Urinary bladder (tissue), 4 donors: ENCODE results near the gene LPCAT1. TPM values are rescaled to one million over a fixed set of nuclear protein-coding genes. Genes with fewer than 3 reads are reported as not detected.
"Not testable (repeated sequence)": the region's sequence is repeated elsewhere in the genome, so short reads cannot be mapped to it uniquely, and the experiment has no call there.

Source experiments
- DNase-seq: peaks from one replicate; pipeline ENCODE4 v3.0.0-alpha.2; 2015; ENCODE audit errors: extremely low spot score
- H3K27ac ChIP-seq: one replicate; pipeline ENCODE4 v1.5.1; 2013; ENCODE audit warnings: low read depth, mild to moderate bottlenecking, moderate library complexity
- H3K36me3 ChIP-seq: one replicate; pipeline ENCODE4 v1.6.1; 2013; ENCODE audit warnings: mild to moderate bottlenecking, moderate library complexity; ENCODE audit not compliant: insufficient read depth
- H3K4me1 ChIP-seq: one replicate; pipeline ENCODE4 v1.6.1; 2013; ENCODE audit warnings: mild to moderate bottlenecking, moderate library complexity; ENCODE audit not compliant: insufficient read depth
- H3K4me3 ChIP-seq: one replicate; pipeline ENCODE4 v1.5.1; 2013; ENCODE audit warnings: low read depth, low read length
- WGBS: extraction: QIAGEN DNeasy Blood & Tissue Kit; methylation state at CpG from one replicate; pipeline ENCODE4 v1.1.7; 2013; 5-methylcytosine and 5-hydroxymethylcytosine counted together
- polyA plus RNA-seq: library from polyadenylated mRNA; stranded (reverse); fragments of 200-250 nt; gene quantifications from one replicate; pipeline ENCODE4 v1.2.3, GENCODE V29; 2013
- total RNA-seq: library from RNA; depleted of rRNA; stranded (reverse); fragments of >200 nt; gene quantifications from one replicate; pipeline ENCODE4 v1.2.3, GENCODE V29; 2014
- donor health status: healthy with polysubstance abuse.
- donor health status: healthy.

The LPCAT1 gene
- total and polyA plus RNA-seq, 2 donors, result 31.4 to 32.9 TPM

DNA sequence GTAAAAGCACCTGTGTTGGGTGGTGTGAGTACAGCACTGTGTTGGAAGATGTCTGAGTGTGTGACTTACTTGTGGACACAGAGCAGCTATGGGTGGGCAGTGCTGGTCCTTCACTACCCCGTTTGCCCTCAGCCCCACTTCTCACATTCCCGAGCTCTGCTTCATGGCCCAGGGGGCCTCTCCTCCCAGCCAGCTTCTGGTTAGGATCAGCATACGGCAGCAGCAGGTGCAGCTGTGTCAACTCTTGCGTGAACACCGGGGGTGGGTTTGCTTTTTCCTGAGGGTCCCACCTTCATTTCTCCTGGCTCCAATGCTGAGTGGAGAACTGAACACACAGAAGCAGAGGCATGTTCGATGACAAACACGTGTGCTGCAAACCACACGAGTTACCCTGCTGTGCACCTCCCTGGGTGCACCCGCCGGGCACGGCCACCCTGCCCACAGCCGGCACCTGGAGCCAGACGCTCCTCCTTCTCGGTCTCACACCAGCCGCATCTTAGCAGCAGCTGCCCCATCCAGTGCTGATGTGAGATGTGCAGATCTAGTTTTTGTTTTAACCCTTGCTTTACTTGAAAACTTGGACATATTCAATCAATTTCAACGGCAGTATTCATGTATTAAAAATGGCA, 63.6 kb downstream of the LPCAT1 start:
- H3K4me1 ChIP-seq, result no peaks in the 10 kb centered on the region
- no peaks in the 10 kb centered on the region for H3K36me3 ChIP-seq
- WGBS, result 72% methylated on average over 16 of the region's 16 CpGs
- no peak overlapping the region for H3K4me3 ChIP-seq
- no peak for DNase-seq
- H3K27ac ChIP-seq, result no peak overlapping the region

DNA sequence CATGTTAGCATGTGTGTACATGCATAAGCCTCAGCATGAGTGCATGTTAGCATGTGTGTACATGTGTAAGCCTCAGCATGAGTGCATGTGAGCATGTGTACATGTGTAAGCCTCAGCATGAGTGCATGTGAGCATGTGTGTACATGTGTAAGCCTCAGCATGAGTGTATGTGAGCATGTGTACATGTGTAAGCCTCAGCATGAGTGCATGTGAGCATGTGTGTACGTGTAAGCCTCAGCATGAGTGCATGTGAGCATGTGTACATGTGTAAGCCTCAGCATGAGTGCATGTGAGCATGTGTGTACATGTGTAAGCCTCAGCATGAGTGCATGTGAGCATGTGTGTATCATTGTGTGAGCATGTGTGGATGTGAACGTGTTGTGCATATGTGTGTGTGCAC, 64.3 kb downstream of the LPCAT1 start:
- not testable (repeated sequence) for H3K27ac ChIP-seq, H3K4me3 ChIP-seq, DNase-seq, H3K4me1 ChIP-seq, H3K36me3 ChIP-seq
- 84% methylated on average over 2 of the region's 2 CpGs for WGBS

DNA sequence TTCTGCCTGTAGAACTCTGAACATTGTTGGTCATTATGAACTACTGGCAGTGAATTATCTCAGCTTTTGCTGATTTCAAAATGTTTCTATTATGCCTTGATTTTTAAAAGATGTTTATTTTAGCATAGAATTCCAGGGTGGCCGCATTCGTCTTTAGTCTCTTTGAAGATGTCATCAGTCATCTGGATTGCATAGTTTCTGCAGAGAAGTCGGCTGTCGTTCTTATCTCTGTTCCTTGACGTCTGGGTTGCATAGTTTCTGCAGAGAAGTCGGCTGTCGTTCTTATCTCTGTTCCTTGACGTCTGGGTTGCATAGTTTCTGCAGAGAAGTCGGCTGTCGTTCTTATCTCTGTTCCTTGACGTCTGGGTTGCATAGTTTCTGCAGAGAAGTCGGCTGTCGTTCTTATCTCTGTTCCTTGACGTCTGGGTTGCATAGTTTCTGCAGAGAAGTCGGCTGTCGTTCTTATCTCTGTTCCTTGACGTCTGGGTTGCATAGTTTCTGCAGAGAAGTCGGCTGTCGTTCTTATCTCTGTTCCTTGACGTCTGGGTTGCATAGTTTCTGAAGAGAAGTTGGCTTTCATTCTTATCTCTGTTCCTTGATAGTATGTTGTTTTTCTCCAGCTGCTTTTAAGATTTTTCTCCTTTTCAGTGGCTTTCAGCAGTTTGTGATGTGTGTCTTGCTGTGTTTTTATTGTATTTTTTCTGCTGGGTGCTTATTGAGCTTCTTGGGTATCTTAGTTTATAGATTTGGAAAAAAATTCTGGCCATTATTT, 67.5 kb downstream of the LPCAT1 start:
- DNase-seq, H3K36me3 ChIP-seq, H3K4me1 ChIP-seq, H3K4me3 ChIP-seq, H3K27ac ChIP-seq: not testable (repeated sequence)
- WGBS, result 81% methylated on average over 10 of the region's 20 CpGs

DNA sequence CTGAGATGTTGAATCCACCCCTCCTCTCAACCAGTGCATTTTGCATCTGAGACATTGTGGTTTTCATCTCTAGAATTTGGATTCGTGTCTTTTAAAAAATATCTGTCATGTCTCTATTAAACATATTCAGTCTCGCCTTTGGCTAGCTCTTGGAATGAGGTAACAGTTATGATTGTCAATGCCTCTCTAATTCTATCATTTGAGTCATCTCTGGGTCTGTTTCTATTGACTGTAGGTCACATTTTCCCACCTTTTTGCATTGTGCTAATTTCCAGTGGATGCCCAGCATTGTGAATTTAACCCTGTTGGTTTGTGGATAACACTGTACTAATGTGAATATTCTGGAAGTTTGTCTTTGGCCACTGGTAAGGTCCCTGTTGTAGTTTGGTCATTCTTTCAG, 70.1 kb downstream of the LPCAT1 start:
- no peaks in the 10 kb centered on the region for H3K4me1 ChIP-seq
- H3K27ac ChIP-seq, result no peak overlapping the region
- 72% methylated on average over 2 of the region's 2 CpGs for WGBS
- H3K4me3 ChIP-seq, result no peak overlapping the region
- H3K36me3 ChIP-seq, result no peaks in the 10 kb centered on the region
- DNase-seq, result no peak

DNA sequence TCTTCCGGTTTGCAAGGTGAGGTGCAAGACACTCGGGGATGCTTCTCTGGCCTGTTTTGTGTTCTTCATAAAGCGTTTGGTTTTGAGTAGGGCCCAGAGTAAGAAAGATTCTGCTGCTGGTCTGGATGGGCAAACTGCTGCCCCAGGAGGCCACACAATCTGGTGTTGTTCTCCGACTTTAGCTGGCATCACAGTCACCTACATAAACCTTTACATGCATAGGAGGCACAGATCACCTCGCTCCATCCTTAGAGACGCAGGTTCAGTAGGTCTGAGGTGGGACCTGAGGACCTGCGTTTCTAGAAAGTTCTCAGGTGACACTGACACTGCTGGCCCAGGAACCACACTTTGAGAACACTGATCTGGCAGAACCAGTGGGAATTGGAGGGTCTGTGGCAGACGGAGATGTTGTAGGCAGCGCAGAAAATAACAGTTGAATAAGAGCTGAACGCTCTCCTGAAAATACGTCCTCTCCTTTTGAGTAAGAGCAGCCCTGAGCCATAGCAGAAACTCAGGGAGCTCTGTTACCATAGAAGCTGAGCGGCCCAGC, 74.6 kb downstream of the LPCAT1 start:
- DNase-seq, result no peak

DNA sequence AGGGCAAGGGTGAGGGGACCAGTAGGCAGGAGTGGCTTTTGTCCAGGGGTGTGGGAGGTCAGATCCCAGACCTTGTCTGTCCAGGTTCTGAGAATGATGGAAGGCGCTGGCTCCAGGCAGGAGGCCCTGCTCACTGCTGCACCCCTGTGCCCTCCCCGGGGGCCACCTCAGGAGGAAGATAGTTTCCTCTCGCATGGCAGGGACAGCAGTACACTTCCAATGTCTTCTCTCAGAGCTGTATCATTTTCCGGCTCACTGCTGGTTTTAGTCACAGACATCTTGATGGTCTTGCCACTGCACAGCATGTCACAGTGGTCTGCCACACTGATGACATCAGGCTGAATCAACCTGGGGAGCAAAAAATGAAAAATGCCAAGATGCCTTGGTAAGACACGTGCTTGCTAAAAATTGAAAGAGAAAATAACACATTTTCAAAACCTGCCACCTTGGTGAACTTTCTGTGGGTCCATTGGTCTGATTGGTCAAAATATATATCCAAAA, 75.2 kb downstream of the LPCAT1 start:
- no peak overlapping the region for H3K4me3 ChIP-seq

More for the DNA sequence above, 74.6 kb downstream of the LPCAT1 start:
- Histone ChIP-seq H3K27ac (no peak overlapping the region), H3K4me3 (no peak overlapping the region), H3K4me1 (no peaks in the 10 kb centered on the region), H3K36me3 (no peaks in the 10 kb centered on the region)
- 89% methylated on average over 12 of the region's 12 CpGs for whole genome bisulfite sequencing

DNA sequence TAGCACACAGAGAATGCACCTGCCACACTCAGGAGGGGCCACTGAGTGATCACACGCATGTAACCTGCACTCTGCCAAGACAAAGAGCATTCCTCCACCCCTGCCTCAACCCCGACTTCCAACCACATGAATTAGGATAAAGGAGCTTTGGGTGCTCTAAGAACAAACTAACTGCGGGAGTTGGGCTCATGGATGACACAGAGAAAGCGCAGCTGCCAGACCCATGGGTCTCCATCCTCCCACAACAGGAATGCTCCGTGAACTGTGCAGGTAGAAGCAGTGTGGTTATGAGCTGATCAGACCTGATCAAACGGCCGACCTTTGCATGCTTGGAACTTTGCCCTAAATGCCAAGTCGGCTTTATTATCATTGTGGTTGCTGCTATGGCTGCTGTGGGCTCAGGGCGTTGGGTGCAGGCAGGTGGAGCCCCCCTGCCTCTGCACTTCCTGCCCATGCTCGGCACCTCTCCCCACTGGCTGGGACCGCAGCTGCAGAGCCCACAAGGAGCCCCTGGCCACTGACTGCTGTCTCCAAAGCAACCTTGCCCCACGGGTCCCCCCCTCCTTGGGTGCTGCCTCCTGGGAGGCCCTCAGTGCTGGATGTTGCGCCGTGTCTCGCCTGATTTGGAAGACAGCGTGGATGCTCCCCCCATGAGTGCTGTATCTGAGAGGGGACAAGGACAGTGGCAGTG, 75.9 kb downstream of the LPCAT1 start:
- 54% methylated on average over 16 of the region's 16 CpGs for WGBS
- Histone ChIP-seq H3K36me3 (no peaks in the 10 kb centered on the region), H3K4me1 (no peaks in the 10 kb centered on the region), H3K4me3 (no peak overlapping the region), H3K27ac (no peak overlapping the region)
- DNase-seq, result no peak

More for the DNA sequence above, 75.2 kb downstream of the LPCAT1 start:
- Histone ChIP-seq H3K36me3 (no peaks in the 10 kb centered on the region), H3K27ac (no peak overlapping the region), H3K4me1 (no peaks in the 10 kb centered on the region)
- WGBS, result 74% methylated on average over 5 of the region's 5 CpGs
- no peak for DNase-seq

DNA sequence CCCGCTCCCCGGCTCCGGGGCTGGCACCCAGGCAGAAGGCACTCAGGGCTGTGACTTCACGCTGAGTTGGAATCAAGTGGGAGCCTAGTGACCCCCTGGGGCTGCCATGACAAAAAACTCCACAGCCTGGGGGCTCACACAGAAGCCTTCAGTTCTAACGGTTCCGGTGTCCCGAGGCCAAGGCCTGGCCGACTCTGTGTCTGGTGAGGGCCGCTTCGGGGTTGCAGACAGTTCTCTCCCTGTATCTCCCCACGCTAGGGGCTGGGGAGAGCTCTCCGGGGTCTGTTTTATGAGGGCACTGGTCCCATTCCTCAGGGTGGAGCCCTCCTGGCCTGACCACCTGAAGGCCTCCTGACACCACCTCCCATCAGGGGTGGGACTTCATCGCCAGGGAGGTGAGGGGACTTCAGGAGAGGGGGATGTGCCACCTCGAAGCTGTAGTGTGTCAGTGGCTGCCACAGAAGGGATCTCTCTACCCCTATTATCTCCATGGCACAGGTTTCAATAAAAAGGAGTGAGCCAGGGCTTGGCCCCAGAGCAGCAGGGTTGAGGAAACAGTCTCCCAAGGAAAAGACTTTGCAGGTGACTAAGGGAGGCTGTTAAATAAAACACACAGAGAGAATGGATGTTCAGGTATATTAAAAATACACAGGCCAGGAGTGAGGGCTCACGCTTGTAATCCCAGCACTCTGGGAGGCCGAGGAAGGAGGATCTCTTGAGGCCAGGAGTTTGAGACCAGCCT, 77.0 kb downstream of the LPCAT1 start:
- Histone ChIP-seq H3K4me3 (no peak overlapping the region), H3K36me3 (no peaks in the 10 kb centered on the region), H3K27ac (no peak overlapping the region), H3K4me1 (no peaks in the 10 kb centered on the region)
- WGBS, result 37% methylated on average over 16 of the region's 16 CpGs
- no peak for DNase-seq

DNA sequence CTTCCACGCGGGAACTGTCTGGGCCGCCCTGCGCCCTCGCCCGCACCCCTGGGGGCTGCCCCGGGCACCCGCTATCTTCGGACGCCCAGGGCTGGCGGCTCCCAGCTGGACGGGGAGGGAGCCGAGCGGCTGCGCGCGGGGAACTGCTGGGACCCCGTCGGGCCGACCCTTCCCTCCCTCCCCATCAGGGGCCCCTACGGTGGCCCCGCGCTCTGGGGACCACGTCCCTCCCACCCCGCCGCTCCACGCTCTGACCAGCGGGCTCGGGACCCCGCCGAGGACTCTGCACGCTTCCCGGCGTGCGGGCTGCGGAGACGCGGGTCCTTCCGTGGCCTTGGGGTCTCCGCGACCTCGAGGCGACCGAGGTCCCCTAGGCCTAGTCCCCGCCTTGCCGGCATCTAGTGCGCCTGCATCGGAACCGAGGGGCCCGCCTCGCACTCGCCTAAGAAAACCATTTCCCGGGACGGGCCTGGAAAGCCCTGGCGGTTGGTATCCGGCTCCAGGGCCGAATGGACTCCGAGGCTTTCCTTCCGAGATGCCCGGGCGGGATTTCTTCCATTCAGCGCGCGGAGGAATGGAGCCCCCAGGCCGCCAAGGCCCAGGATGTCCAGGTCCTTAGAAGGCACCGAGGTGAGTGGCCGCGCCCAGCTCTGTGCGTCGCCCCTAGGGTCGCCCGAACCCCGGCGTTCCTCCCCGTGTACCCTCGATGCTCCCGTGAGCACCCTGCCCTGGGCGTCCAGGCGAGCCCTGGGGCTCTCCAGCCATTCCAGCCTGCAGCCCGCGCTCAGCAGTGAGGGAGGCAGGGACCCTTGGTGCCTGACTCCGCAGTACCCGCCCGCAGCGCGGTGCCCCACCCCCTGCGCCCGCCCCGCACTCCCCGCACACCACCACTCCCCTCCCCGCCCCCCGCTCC, 77.8 kb downstream of the LPCAT1 start:
- no peaks in the 10 kb centered on the region for H3K36me3 ChIP-seq
- peak overlapping the region; percentile 32 for H3K4me3 ChIP-seq
- WGBS, result 3% methylated on average over 92 of the region's 92 CpGs
- no peak overlapping the region for H3K27ac ChIP-seq
- DNase-seq, result no peak
- H3K4me1 ChIP-seq, result no peaks in the 10 kb centered on the region

DNA sequence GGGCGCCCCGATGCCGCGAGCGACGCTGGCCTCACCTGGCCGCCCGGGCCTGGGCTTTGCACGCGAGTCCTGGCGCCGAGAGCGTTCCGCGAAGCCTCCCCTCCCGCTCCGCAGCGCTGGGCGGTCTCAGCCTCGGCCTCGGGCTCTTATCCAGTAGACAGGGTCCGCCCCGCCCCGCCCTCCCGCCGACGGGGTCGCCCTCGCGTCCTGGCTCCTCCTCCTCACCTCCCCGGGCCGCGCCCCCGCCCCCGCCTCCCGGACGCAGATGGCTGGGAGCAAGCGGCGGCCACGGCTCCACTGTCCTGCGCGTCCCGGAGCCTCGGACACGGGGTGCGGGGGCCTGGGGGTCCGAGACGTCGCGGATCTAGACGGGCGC, 78.5 kb downstream of the LPCAT1 start, which contains the start of gene SLC6A3:
Gene SLC6A3 (minus strand): TSS at position 128 of the 376 bp plus-strand sequence. CDS start 2,243 bp downstream, outside the sequence.
- Histone ChIP-seq H3K4me1 (no peaks in the 10 kb centered on the region), H3K36me3 (no peaks in the 10 kb centered on the region), H3K27ac (no peak within 1 kb of the TSS), H3K4me3 (peak within 1 kb of the TSS; percentile 32)
- WGBS, result under 1% methylated on average over 50 of the region's 52 CpGs
- DNase-seq, result no peak

DNA sequence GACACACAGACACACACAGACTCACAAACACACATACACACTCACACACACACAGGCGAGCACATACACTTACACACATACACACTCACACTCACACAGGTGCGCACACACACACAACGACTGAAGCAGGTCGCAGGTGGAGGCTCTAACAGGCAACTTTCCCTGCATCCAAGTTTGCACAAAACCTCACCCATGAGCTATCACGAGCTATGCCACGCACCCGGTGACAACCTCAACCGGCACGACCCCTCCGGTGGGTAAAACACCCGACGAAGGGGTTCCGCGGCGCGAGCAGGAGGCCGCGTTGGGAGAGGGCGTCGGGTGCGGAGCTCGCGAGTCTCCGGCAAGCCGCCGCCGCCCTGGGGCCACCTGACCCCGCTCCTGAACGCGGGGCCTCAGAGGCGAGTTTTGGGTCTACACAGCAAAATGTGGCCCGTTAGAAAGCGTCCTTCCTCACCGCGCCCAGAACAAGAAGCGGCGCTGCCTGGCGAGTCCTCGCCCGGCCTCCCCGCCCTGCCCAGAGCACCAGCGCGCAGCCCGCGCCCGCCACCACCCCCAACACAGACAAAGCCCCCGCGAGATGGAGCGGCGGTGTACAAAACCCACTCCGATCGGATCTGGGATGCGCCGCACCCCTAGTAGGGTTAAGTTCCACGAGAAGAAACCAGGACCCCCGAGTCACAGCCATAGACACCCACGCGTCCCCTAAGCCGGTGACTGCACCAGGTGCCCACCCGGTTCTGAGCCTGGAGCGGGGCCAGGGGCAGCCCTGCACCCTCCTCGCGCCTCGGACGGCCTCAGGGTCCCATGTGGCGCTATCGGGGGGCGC, 79.2 kb downstream of the LPCAT1 start:
- DNase-seq, result no peak
- H3K4me3 ChIP-seq, result peak overlapping the region; percentile 32

DNA sequence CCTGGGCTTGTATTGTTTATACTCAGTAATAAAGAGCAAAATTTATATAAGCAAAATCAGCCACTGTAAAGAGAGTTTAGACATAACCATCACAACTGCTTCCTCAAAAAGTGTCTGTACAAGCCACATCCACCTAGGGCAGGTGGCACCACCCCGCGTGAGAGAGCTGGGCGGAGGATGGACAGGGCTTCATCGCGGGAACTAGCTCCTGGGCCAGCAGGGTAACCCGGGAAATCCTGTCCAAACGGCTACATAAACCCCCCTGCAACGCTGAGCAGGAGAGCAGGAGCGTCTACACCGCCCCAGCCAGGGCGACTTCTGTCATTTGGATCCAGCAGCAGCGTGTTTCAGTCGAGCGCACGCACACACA, 79.8 kb downstream of the LPCAT1 start:
- H3K27ac ChIP-seq, result no peak overlapping the region
- no peak overlapping the region for H3K4me3 ChIP-seq
- DNase-seq, result no peak
- WGBS, result 56% methylated on average over 15 of the region's 15 CpGs
- H3K36me3 ChIP-seq, result no peaks in the 10 kb centered on the region
- no peaks in the 10 kb centered on the region for H3K4me1 ChIP-seq

More for the DNA sequence above, 79.2 kb downstream of the LPCAT1 start:
- H3K27ac ChIP-seq, result no peak overlapping the region
- no peaks in the 10 kb centered on the region for H3K4me1 ChIP-seq
- WGBS, result 7% methylated on average over 68 of the region's 68 CpGs
- no peaks in the 10 kb centered on the region for H3K36me3 ChIP-seq
